LNCaP clone FGC (cell line): ENCODE data around the gene LARGE1.

Experiments
- DNase-seq: peaks from one replicate; pipeline ENCODE4 v3.0.0-alpha.2; 2011; ENCODE audit warnings: low read depth
- H3K4me3 ChIP-seq: 2 replicates; pipeline ENCODE4 v1.5.1; 2011; ENCODE audit warnings: mild to moderate bottlenecking, low read depth, low read length, control low read depth
- CTCF ChIP-seq: IDR thresholded peaks from 2 replicates; pipeline ENCODE4 v1.5.1; 2012; ENCODE audit warnings: mild to moderate bottlenecking; ENCODE audit not compliant: control insufficient read depth, insufficient read depth; ENCODE audit errors: extremely low read depth

LARGE1 gene

DNA sequence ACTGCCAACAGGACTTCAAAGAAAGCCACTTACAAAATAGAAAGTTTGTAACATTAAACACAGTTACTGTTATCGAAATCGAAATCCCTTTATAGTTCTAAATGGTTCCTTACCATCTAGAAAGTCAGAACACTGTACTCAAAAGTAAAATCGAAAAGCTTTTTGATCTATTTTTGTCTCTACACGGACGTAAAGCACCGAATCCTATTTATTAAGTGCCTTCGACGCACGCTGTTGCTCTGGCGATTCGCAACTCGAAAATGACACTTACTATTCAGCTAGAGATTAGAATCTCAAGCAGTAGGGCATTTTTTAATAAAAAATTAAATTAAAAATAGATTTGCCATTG, 78.3 kb downstream of the LARGE1 start:
- no peak overlapping the region for H3K4me3 ChIP-seq
- DNase-seq, result no peak
- TF ChIP-seq CTCF, result no peak

DNA sequence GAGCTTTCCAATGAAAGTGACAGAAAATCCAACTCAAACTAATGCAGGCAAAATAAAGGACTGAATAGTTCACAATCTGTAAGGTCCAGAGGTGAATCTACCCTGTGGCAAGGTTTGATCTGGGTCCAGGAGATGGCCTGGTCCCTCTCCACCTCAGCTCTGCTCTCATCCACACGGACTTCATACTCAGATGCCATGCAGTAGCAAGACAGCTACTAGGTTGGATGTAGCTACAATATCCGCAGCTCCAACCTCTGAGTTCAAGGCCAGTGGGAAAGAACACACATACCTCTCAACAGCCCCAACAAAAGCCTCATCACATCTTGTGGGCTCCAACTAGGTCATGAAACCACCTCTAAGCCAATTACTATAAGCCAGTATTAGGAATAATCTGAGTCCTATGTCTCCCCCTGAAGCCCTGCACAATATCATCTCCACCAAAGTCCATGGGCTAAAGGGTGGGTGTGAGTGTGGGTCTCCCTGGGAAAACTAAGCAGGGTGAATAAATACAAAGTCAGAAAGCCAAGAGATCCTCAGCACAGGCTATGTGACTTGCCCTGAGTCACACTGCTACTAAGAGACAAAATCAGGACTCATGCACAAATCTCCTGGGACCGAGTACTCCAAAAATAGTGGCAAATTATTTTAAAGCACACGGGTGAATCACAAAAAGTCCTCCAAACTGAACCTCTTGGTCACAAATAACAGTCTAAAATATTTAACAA, 78.8 kb downstream of the LARGE1 start:
- DNase-seq, result no peak
- TF ChIP-seq CTCF, result no peak

DNA sequence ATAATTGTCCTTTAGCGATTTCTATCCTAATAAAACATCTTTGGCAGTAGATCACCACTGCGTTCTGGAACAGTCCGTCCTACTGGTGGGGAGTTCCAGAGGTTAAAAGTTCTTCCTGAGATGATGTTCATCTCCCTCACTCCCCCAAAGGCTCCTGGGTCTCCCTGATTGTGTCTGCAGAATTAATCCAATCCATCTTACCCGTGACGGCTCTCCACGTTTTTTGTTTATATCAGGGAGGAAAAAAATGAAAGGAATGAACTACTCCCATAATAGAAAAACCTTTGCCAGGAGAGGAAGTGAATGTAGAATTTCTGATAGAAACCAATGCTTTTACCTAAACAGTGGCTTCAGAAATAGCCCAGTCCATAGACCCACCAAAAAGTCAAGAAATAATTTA, 81.6 kb downstream of the LARGE1 start:
- H3K4me3 ChIP-seq, result no peak overlapping the region
- DNase-seq, result no peak
- no peak for TF ChIP-seq CTCF

More for the DNA sequence above, 78.8 kb downstream of the LARGE1 start:
- H3K4me3 ChIP-seq, result no peak overlapping the region

DNA sequence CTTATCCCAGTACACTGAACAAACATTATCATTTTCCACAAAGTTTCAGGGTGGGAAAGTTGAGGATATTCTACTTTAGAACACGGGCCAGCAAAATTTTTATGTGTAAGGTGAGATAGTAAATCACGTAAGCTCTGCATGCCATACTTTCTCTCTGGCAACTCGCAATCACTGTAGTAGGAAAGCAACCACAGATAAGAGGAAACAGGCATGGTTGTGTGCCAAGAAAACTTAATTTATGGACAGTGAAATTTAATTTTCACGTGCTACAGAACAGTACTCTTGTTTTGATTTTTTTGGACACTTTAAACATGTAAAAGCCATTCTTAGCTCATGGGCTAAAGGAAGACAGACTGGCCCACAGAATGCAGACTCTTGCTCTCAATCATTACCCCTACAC, 82.5 kb downstream of the LARGE1 start:
- no peak for TF ChIP-seq CTCF
- no peak overlapping the region for H3K4me3 ChIP-seq
- no peak for DNase-seq

GRCh38 chr22:33835265-33835664, 85.0 kb downstream of the LARGE1 start:
- DNase-seq, result no peak
- H3K4me3 ChIP-seq, result no peak overlapping the region
- TF ChIP-seq CTCF, result no peak

DNA sequence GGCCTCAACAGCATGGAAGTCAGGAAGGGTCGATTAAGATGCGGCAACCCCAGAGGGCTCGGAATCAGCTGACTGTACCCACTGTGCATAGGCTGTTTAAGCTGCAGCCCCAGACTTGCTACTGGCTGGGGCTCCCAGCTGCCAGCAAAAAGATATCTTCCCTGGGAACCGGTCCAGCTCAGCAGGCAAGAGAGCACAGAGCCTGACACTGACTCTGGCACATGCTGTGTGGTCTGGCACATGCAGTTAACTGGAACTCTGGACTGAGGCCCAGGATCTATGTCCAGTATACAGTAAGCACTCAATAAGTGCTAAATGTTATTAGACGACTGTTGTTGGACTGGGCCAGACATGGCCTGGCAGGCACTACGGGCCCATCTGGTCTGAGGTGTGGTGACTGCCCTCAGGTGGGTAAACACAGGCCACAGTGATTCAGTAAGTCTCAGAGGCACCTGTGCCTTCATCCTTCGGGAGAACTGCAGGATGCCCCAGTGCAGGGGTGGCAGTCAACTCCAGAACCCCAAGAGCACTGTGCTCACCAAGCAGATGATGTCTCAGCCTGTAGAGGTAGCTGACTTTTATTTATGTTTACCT, 87.6 kb downstream of the LARGE1 start:
- peak; percentile 32 for DNase-seq
- TF ChIP-seq CTCF, result no peak
- no peak overlapping the region for H3K4me3 ChIP-seq

DNA sequence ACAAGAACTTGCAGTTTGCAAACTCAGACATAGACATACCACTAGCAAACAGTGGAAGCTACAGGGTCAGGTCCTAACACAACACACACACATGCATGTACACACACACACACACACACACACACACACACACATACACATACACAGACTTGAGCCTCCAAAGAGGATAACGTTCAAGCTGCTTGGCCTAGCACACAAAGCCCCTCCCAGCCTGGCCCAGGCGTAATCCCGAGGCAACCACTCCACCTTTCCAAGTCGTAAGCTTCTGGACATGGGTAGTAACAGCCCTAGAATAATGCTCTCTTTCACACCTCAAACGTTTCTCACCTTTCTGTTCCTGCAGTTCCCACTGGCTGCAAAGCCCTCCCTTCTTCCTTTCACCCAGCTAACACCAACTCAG, 88.6 kb downstream of the LARGE1 start:
- no peak for TF ChIP-seq CTCF
- no peak overlapping the region for H3K4me3 ChIP-seq
- DNase-seq, result no peak
